Endothelial cell of umbilical vein (primary cell): ENCODE measurements around the gene RDM1. TPM values are rescaled to one million over a fixed set of nuclear protein-coding genes. Genes with fewer than 3 reads are reported as not detected.

Source experiments
- BruUV-seq: library from RNA; stranded (reverse); fragments of 400-500 nt; replicated peaks from 2 replicates; lab custom pipeline; 2021; lab: Mats Ljungman, UMichigan
- CTCF ChIA-PET: fragments of 300-600, 350-600 bp; sonication (Branson Sonifier 250); formaldehyde crosslinking; loops from one replicate; lab custom pipeline; 2021; ENCODE audit warnings: antibody characterized with exemption, inconsistent platforms; lab: Charles Lee
- POLR2A ChIA-PET: fragments of 300-600, 350-600 bp; sonication (Branson Sonifier 250); formaldehyde crosslinking; loops from one replicate; lab custom pipeline; 2021; ENCODE audit warnings: antibody characterized with exemption, inconsistent platforms; lab: Charles Lee
- DNase-seq: peaks from one replicate; pipeline ENCODE4 v3.0.0-alpha.2; 2011; ENCODE audit warnings: low read depth, low spot score
- FAIRE-seq: peaks from 2 replicates; lab custom pipeline; 2011; peaks lifted over from hg19 to GRCh38; lab: Jason Lieb, UNC
- H2AFZ ChIP-seq: 2 replicates; pipeline ENCODE4 v1.6.0; 2012; ENCODE audit warnings: low read depth, low read length, control low read depth, inconsistent platforms
- H3K27ac ChIP-seq: 2 replicates; pipeline ENCODE4 v1.5.1; 2011; ENCODE audit warnings: low read depth, mild to moderate bottlenecking, control low read depth, low read length, moderate library complexity; ENCODE audit not compliant: insufficient read depth
- H3K27me3 ChIP-seq, 2 experiments: 2 replicates each; pipeline versions ENCODE4 v1.6.0 to v1.6.1; 2011; ENCODE audit warnings: low read length in 2 of 2, mixed read lengths in 1 of 2; ENCODE audit not compliant: control insufficient read depth in 2 of 2, insufficient read depth in 2 of 2
- H3K36me3 ChIP-seq, 2 experiments: 2 replicates in 1 of 2; 3 replicates in 1 of 2; pipeline ENCODE4 v1.5.1; 2011; ENCODE audit warnings: low read length in 2 of 2, mild to moderate bottlenecking in 1 of 2, moderate library complexity in 1 of 2; ENCODE audit not compliant: control insufficient read depth in 2 of 2, insufficient read depth in 2 of 2; ENCODE audit errors: extremely low read depth in 1 of 2
- H3K4me1 ChIP-seq: 3 replicates; pipeline ENCODE4 v1.5.1; 2011; ENCODE audit warnings: mild to moderate bottlenecking, low read length; ENCODE audit not compliant: control insufficient read depth, insufficient read depth; ENCODE audit errors: extremely low read depth
- H3K4me2 ChIP-seq: 2 replicates; pipeline ENCODE4 v1.6.1; 2011; ENCODE audit warnings: low read length, control low read depth, mixed read lengths; ENCODE audit not compliant: insufficient read depth
- H3K4me3 ChIP-seq, 3 experiments: fragments of 200-600 bp in 1 of 3; sonication (generic), shearing (Covaris generic) in 1 of 3; replicated peaks in 1 of 3; 2 replicates each; pipeline ENCODE4 v1.5.1; 2011 to 2016; ENCODE audit warnings: control low read depth in 3 of 3, low read length in 3 of 3, mild to moderate bottlenecking in 2 of 3, inconsistent platforms in 1 of 3, low read depth in 1 of 3, moderate library complexity in 1 of 3; ENCODE audit not compliant: insufficient read depth in 1 of 3
- H3K79me2 ChIP-seq: 2 replicates; pipeline ENCODE4 v1.6.0; 2012; ENCODE audit warnings: low read length, inconsistent platforms; ENCODE audit not compliant: control insufficient read depth, insufficient read depth
- H3K9ac ChIP-seq: replicated peaks from 2 replicates; pipeline ENCODE3; 2011; ENCODE audit warnings: low read length, control low read depth; ENCODE audit not compliant: insufficient read depth; ENCODE audit errors: extremely low read depth
- H3K9me1 ChIP-seq: replicated peaks from 3 replicates; pipeline ENCODE4 v1.6.0; 2011; ENCODE audit warnings: mild to moderate bottlenecking, low read length; ENCODE audit not compliant: control insufficient read depth, insufficient read depth; ENCODE audit errors: extremely low read depth
- H3K9me3 ChIP-seq: replicated peaks from 2 replicates; pipeline ENCODE4 v1.5.1; 2012; ENCODE audit warnings: low read length, inconsistent platforms; ENCODE audit not compliant: control insufficient read depth, insufficient read depth
- H4K20me1 ChIP-seq: replicated peaks from 2 replicates; pipeline ENCODE3; 2011; ENCODE audit warnings: mild to moderate bottlenecking, low read length; ENCODE audit not compliant: control insufficient read depth, insufficient read depth; ENCODE audit errors: extremely low read depth
- CTCF ChIP-seq, 2 donors: IDR thresholded peaks; 1 replicate in 1 of 2; 2 replicates in 1 of 2; pipeline ENCODE4 v1.5.1; 2011; ENCODE audit warnings: low read length in 2 of 2, mild to moderate bottlenecking in 2 of 2, moderate library complexity in 2 of 2, control low read depth in 1 of 2, inconsistent platforms in 1 of 2, low read depth in 1 of 2; ENCODE audit not compliant: insufficient read depth in 1 of 2; ENCODE audit errors: extremely low read depth in 1 of 2
- EZH2 ChIP-seq: IDR thresholded peaks from 2 replicates; pipeline ENCODE4 v1.6.1; 2012; ENCODE audit warnings: borderline replicate concordance, low read depth, mild to moderate bottlenecking, moderate library complexity, low read length, inconsistent platforms; ENCODE audit not compliant: severe bottlenecking
- FOS ChIP-seq: IDR thresholded peaks from 2 replicates; pipeline ENCODE4 v1.6.1; 2011; ENCODE audit warnings: mild to moderate bottlenecking, low read length, moderate library complexity, borderline replicate concordance; ENCODE audit not compliant: insufficient read depth
- GATA2 ChIP-seq: IDR thresholded peaks from 2 replicates; pipeline ENCODE4 v1.7.0; 2011; ENCODE audit warnings: low read depth, mild to moderate bottlenecking, moderate library complexity, mixed read lengths, low read length; ENCODE audit not compliant: insufficient read length, insufficient read depth
- JUN ChIP-seq: IDR thresholded peaks from 2 replicates; pipeline ENCODE4 v1.6.1; 2011; ENCODE audit warnings: borderline replicate concordance, low read depth; ENCODE audit not compliant: insufficient read length, insufficient read depth
- MAX ChIP-seq: IDR thresholded peaks from 2 replicates; pipeline ENCODE4 v1.6.1; 2011; ENCODE audit not compliant: insufficient read depth, insufficient read length
- MYC ChIP-seq: IDR thresholded peaks from one replicate; pipeline ENCODE4 v1.6.1; 2011; ENCODE audit warnings: mild to moderate bottlenecking, low read depth, low read length
- POLR2A ChIP-seq: IDR thresholded peaks from 2 replicates; pipeline ENCODE4 v1.6.1; 2012; ENCODE audit warnings: low read depth, mild to moderate bottlenecking, control low read depth, low read length
- POLR2AphosphoS5 ChIP-seq: IDR thresholded peaks from 2 replicates; pipeline ENCODE4 v1.6.1; 2012; ENCODE audit warnings: low read depth, mild to moderate bottlenecking, control low read depth, low read length, moderate library complexity; ENCODE audit not compliant: insufficient read depth
- dilution Hi-C: fragments of 300-500 bp; cut with MboI; formaldehyde crosslinking; loops from one replicate; pipeline ENCODE4 v1.15.0; 2019; ENCODE audit warnings: low sequenced_read_pairs; ENCODE audit not compliant: extremely low pct_ligation_motif_present
- intact Hi-C: fragments of 100-400 bp; cut with micrococcal nuclease; formaldehyde crosslinking; loops from one replicate; pipeline ENCODE4 v1.10.0; 2022
- polyA plus RNA-seq, 4 experiments: library from polyadenylated mRNA; depleted of rRNA in 3 of 4; stranded (reverse) in 3 of 4; unstranded in 1 of 4; fragments of >200 nt; gene quantifications; 2 replicates each; pipeline versions ENCODE4 v1.2.1 to v1.2.3, GENCODE V29; 2011 to 2012; ENCODE audit warnings: missing spikeins in 1 of 4
- total RNA-seq: library from RNA; stranded (reverse); gene quantifications from 2 replicates; pipeline ENCODE4 v1.2.3, GENCODE V29; 2021

RDM1 gene
- total and polyA plus RNA-seq, 2 donors (not counting 3 experiments of a cell fraction or from before 2014, with no cell fraction given), result 0.12 to 0.46 TPM

- Histone ChIP-seq H2AFZ (peak overlapping the region; percentile 1), H3K27me3 (peaks cover 0 to 3% of the 10 kb centered on the region in 2 experiments), H3K4me1 (no peaks in the 10 kb centered on the region), H3K9me3 (no peaks in the 10 kb centered on the region), H3K4me3 (no peak overlapping the region), H3K9ac (no peak overlapping the region), H3K79me2 (no peaks in the 10 kb centered on the region), H3K27ac (no peak overlapping the region), H4K20me1 (no peaks in the 10 kb centered on the region), H3K36me3 (no peaks in the 10 kb centered on the region), H3K4me2 (no peak overlapping the region), H3K9me1 (no peaks in the 10 kb centered on the region)
- TF ChIP-seq JUN, result no peak
- TF ChIP-seq POLR2AphosphoS5, result no peak
- dilution Hi-C loops (no loop called here), intact Hi-C loops (no loop called here)
- peak; percentile 19 for DNase-seq
- no TSS peak for BruUV-seq
- ChIA-PET CTCF (interaction anchor here (0.9 to 1.3 kb wide), 4 partner anchors 10 to 141 kb away, joined by 3 to 6 read pairs (median 4); no protein-coding TSS in a partner anchor), POLR2A (no interaction called here)
- no peak for FAIRE-seq
These were observed 1.3 kb upstream of the RDM1 start for GRCh38 chr17:35931794-35932425.

GRCh38 chr17:35927714-35928113 lies 2.9 kb downstream of the RDM1 start:
- Histone ChIP-seq H3K4me2 (no peak overlapping the region), H3K9me3 (no peaks in the 10 kb centered on the region), H3K79me2 (no peaks in the 10 kb centered on the region), H3K27me3 (no peaks in the 10 kb centered on the region), H2AFZ (no peak overlapping the region), H3K36me3 (no peaks in the 10 kb centered on the region), H3K9ac (no peak overlapping the region), H3K4me1 (no peaks in the 10 kb centered on the region), H3K27ac (no peak overlapping the region), H3K4me3 (no peak overlapping the region), H4K20me1 (no peaks in the 10 kb centered on the region), H3K9me1 (no peaks in the 10 kb centered on the region)
- ChIA-PET CTCF (interaction anchor here (1.0 kb wide), 1 partner anchor 42 kb away, joined by 4 read pairs; no protein-coding TSS in a partner anchor), POLR2A (no interaction called here)
- dilution Hi-C loops (no loop called here), intact Hi-C loops (no loop called here)
- TF ChIP-seq FOS, result no peak
- TF ChIP-seq MYC, result no peak
- no peak for TF ChIP-seq MAX
- no peak for TF ChIP-seq CTCF (IDR thresholded peaks at IDR 0.05; ENCODE audit: extremely low read depth in 1 of 2, insufficient read depth in 1 of 2, low read depth in 1 of 2, low read length in 2 of 2)
- no peak for TF ChIP-seq POLR2AphosphoS5
- TF ChIP-seq GATA2, result no peak
- no peak for TF ChIP-seq POLR2A
- TF ChIP-seq JUN, result no peak
- no peak for TF ChIP-seq EZH2
- no peak for DNase-seq
- BruUV-seq, result no TSS peak
- no peak for FAIRE-seq
